GM19372 (cell line): ENCODE data around the gene MYO18A.

ENCODE experiments used
- ATAC-seq: cut with Tn5 transposase; IDR thresholded peaks from one replicate; pipeline ENCODE4 v1.9.1; 2021; ENCODE audit warnings: mild to moderate bottlenecking, low read depth, moderate library complexity; ENCODE audit not compliant: unreplicated experiment

The MYO18A gene

GRCh38 chr17:29038085-29038795, 142.0 kb downstream of the MYO18A start:
- no peak for ATAC-seq

- ATAC-seq = no peak
These were observed 142.5 kb downstream of the MYO18A start for GRCh38 chr17:29037739-29038084.

- no peak for ATAC-seq
These were observed 143.6 kb downstream of the MYO18A start for GRCh38 chr17:29036584-29036983.

- ATAC-seq = no peak
These were observed 145.7 kb downstream of the MYO18A start for GRCh38 chr17:29034510-29034909.

- no peak for ATAC-seq
These were observed 147.4 kb downstream of the MYO18A start for GRCh38 chr17:29032857-29033197.

GRCh38 chr17:29032013-29032856, 148.0 kb downstream of the MYO18A start:
- ATAC-seq = no peak

GRCh38 chr17:29031488-29031887, 148.7 kb downstream of the MYO18A start:
- ATAC-seq = no peak

- ATAC-seq = no peak
These were observed 155.8 kb downstream of the MYO18A start for GRCh38 chr17:29024316-29024952.

GRCh38 chr17:29022074-29022473, 158.1 kb downstream of the MYO18A start:
- no peak for ATAC-seq

GRCh38 chr17:29021226-29021625, 159.0 kb downstream of the MYO18A start:
- ATAC-seq = no peak
